ENCODE results near the gene SRP9. TPM values are rescaled to one million over a fixed set of nuclear protein-coding genes. Genes with fewer than 3 reads are reported as not detected.
"Not testable (repeated sequence)": the region's sequence is repeated elsewhere in the genome, so short reads cannot be mapped to it uniquely, and the experiment has no call there.

Gene SRP9
- total RNA-seq, 2 experiments from 2014 or later = 246 to 253 TPM

DNA sequence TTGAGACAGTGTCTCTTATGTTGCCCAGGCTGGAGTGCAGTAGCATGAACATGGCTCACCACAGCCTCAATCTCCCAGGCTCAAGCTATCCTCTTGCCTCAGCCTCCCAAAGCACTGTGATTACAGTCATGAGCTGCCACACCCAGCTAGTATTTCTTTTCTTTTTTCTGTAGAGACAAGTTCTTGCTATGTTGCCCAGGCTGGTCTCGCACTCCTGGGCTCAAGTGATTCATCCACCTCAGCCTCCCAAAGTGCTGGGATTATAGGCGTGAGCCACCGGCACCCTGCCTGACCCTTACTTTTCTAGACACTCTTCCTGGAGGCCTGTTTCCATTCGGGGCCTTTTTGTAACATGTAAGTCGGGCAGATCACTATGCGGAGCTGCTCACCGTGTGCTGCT, 30.1 kb upstream of the SRP9 start:
- POLR2A ChIA-PET = interaction anchor here (1.7 kb wide), 1 partner anchor 30 kb away, joined by 4 read pairs; the partner anchor contains the start of gene SRP9
- DNase-seq = no peak
- Mint-ChIP-seq H3K4me1 (no peaks in the 10 kb centered on the region), H3K27me3 (peaks cover 2% of the 10 kb centered on the region), H3K9me3 (no peaks in the 10 kb centered on the region), H3K4me3 (no peak overlapping the region), H3K27ac (no peak overlapping the region), H3K36me3 (ENCODE audit: low read depth) (no peaks in the 10 kb centered on the region)
- CTCF ChIA-PET = no interaction called here

DNA sequence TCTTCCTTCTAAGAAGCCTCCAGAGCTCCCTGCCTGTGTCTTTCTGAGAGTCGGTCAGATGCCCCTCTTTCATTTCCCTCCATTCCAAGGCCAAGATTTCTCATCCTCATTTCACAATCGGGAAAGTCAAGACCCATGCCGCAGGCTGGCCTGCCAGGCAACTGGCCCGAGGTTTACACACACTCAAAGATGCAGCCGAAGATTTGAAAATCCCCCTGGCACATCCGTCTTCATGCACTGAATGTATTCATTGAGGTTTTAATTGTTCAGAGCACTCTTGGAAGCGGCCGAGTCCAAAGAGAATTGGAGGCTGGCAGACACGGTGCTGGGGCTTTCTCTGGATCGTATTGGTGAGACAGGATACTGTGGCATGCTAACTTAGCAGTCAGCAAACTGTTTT, 29.1 kb upstream of the SRP9 start:
- DNase-seq = no peak
- H3K27ac Mint-ChIP-seq = no peak overlapping the region
- H3K4me3 Mint-ChIP-seq = no peak overlapping the region
- H3K9me3 Mint-ChIP-seq = no peaks in the 10 kb centered on the region
- peaks cover 2% of the 10 kb centered on the region for H3K27me3 Mint-ChIP-seq
- no peaks in the 10 kb centered on the region for H3K4me1 Mint-ChIP-seq
- no peaks in the 10 kb centered on the region for H3K36me3 Mint-ChIP-seq (ENCODE audit: low read depth)
- CTCF ChIA-PET = no interaction called here
- POLR2A ChIA-PET = no interaction called here

DNA sequence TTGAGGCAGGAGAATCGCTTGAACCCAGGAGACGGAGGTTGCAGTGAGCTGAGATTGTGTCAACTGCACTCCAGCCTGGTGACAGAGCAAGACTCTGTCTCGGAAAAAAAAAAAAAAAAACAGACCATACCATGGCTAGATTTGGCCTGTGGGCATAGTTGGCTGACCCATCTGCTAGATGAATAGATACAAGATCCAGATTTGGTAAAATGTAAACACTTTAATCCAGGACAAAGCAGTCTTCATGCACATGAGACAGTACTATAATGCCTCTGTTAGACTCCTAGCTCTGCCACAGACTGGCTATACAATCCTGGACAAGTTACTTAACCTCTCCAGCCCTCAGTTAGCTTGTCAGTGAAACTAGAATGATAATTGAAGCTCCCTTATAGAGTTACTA, 27.9 kb upstream of the SRP9 start:
- Mint-ChIP-seq H3K36me3 (ENCODE audit: low read depth) (no peaks in the 10 kb centered on the region), H3K27ac (no peak overlapping the region), H3K4me3 (no peak overlapping the region), H3K9me3 (no peaks in the 10 kb centered on the region), H3K27me3 (peaks cover 2% of the 10 kb centered on the region), H3K4me1 (no peaks in the 10 kb centered on the region)
- CTCF ChIA-PET = no interaction called here
- no peak for DNase-seq
- POLR2A ChIA-PET = no interaction called here

DNA sequence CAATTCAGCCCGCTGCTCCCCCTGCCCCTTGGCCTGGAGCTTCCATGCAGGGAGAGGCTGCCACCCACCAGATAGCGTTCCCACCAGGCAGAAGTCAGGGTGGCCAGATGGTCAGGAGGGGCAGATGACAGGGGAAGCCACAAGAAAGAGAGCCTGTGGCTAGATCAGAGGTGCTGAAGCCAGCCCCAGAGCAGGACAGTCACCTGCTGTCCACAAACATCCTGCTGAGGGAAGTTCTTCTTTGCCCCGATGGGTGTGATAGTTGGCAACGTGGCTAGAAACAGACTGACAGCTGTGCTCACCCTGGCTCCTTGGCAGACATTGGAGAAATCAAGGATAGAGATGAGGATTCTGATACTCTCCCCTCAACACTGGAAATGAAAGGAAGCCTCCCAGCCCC, 27.2 kb upstream of the SRP9 start:
- H3K27me3 Mint-ChIP-seq = peaks cover 2% of the 10 kb centered on the region
- H3K36me3 Mint-ChIP-seq (ENCODE audit: low read depth) = no peaks in the 10 kb centered on the region
- no peak overlapping the region for H3K27ac Mint-ChIP-seq
- H3K4me3 Mint-ChIP-seq = no peak overlapping the region
- ChIA-PET POLR2A (no interaction called here), CTCF (no interaction called here)
- no peak for DNase-seq
- H3K4me1 Mint-ChIP-seq = peaks cover 4% of the 10 kb centered on the region
- no peaks in the 10 kb centered on the region for H3K9me3 Mint-ChIP-seq

DNA sequence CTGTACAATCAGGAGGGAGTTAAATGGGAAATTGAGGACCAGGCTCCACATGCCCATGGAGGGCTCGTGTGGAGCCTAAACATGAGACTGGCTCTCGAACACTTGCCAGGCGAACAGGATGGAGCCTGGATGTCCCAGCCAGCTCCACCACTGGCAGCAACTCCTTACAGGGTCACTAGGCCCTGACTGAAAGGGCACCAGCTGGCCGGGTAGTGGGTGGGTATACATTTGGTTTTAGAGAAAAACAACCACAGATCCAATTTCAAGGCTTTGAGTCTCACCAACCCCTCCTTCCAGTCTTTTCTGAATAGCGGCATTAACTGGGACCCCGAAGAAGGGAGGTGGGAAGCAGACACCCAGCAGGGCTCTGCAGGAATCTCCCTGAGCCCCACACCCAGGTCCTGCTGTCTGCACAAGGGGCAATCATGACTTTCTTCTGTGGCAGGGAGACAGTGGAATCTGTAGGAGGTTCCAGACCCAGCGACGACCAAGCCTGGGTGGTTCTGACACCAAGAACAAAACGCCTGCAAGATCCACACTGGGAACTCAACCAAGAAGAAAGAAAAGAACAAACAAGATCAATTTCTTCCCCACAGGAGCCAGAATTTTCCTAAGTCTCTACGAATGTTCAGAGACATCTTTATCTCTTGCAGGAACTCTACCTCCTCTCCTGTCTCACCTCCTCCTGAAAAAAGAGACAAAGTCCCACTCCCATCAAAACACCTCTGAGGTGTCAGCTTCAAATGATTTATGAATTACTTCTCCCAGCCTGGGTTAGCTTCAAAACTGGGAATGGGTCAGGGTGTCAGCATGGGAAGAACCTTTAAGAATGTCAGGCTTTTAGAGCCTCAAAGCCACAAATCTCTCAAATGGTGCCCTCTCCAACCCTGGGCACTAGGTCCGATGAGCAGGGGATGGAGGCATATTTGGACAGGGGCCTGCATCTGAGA, 26.5 kb upstream of the SRP9 start:
- Mint-ChIP-seq H3K36me3 (ENCODE audit: low read depth) (no peaks in the 10 kb centered on the region), H3K27ac (no peak overlapping the region), H3K9me3 (no peaks in the 10 kb centered on the region), H3K4me3 (no peak overlapping the region), H3K4me1 (peaks cover 4% of the 10 kb centered on the region), H3K27me3 (peaks cover 2% of the 10 kb centered on the region)
- ChIA-PET POLR2A (no interaction called here), CTCF (no interaction called here)
- no peak for DNase-seq

DNA sequence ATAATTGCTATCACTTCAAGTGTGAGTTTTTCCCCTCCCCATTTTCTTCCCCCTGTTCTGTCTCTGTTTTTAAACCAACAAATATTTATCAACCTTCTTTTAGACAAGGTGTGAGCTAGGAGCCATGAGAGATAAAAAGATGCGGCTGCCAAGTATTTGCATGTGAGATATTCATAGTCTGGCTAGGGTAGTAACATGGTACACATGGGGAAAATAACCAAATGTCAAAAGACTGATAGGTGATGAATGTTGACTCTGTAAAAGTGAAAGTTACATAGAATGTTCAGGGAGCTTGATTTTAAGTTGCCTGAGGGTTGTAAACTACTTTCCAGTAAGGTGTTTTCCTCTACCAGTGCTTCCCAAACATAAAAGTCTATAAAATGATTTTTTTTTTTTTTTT, 25.4 kb upstream of the SRP9 start:
- Mint-ChIP-seq H3K27ac (no peak overlapping the region), H3K4me3 (no peak overlapping the region), H3K9me3 (no peaks in the 10 kb centered on the region), H3K27me3 (peaks cover 4% of the 10 kb centered on the region), H3K4me1 (peaks cover 4% of the 10 kb centered on the region), H3K36me3 (ENCODE audit: low read depth) (no peaks in the 10 kb centered on the region)
- DNase-seq = no peak
- POLR2A ChIA-PET = no interaction called here
- CTCF ChIA-PET = no interaction called here

DNA sequence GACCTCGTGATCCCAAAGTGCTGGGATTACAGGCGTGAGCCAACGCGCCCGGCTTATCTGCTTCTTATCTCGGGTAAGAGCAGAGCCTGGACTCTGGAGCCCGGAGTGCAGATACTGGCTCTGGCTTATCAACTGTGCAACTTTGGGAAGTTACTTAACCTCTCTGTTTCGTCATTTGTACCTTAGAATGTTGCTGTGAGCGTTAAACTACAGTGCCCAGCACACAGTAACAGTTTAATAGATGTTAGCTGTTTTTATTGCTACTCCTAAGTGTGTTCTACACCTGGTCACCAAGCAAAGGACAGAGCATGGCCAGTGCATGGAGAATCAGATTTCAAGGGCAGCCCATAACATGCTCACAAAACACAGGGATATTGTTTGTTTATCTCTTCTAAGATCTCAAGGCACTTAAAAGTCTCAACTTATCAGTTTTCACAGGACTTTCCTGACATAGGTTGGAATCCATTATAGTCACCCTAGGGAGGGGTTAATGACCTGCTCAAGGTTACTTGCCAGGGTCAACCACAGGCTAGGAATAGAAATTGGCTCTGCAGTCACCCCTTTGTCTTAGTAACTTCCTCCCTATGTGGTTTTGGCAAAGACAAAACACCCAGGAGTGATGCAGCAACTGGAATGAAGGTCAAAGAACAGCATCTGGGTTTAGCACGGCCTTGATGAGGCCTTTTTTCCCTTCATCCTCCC, 22.5 kb upstream of the SRP9 start:
- H3K36me3 Mint-ChIP-seq (ENCODE audit: low read depth) = no peaks in the 10 kb centered on the region
- H3K9me3 Mint-ChIP-seq = no peaks in the 10 kb centered on the region
- no peak for DNase-seq
- peaks cover 8% of the 10 kb centered on the region for H3K27me3 Mint-ChIP-seq
- ChIA-PET CTCF (interaction anchor here (0.6 kb wide), 1 partner anchor 220 kb away, joined by 3 read pairs; no protein-coding TSS in a partner anchor), POLR2A (no interaction called here)
- H3K4me3 Mint-ChIP-seq = no peak overlapping the region
- H3K27ac Mint-ChIP-seq = no peak overlapping the region
- peaks cover 4% of the 10 kb centered on the region for H3K4me1 Mint-ChIP-seq

DNA sequence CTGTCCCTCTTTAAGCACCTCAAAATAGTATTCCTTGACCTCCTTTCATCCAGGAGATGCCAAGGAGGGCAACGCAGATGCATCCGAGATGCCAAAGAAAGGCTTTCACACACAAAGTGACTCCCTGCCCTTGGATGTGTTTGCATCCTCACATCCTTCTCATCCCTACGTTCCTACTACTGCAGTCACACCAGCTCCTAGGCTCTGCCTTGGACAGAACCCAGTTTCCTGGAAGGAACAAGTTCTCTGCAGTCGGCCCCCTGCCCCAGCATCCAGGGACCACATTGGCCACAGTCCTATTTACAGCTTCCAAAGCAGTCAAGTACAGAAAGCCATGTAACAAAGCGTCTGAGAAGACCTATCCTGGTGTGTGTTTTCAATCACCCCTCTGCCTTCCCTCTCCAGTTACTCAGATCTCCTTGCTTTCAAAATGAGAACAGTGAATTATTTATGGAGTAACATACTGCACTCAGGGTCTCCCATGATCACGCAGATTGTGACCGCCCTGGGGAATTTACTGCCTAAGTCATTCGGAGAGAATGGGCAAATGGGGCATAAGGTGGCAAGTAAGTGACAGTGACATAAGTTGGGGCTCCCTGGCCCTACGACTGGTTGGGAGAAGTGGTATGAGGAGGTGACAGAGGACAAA, 21.8 kb upstream of the SRP9 start:
- no peak for DNase-seq

DNA sequence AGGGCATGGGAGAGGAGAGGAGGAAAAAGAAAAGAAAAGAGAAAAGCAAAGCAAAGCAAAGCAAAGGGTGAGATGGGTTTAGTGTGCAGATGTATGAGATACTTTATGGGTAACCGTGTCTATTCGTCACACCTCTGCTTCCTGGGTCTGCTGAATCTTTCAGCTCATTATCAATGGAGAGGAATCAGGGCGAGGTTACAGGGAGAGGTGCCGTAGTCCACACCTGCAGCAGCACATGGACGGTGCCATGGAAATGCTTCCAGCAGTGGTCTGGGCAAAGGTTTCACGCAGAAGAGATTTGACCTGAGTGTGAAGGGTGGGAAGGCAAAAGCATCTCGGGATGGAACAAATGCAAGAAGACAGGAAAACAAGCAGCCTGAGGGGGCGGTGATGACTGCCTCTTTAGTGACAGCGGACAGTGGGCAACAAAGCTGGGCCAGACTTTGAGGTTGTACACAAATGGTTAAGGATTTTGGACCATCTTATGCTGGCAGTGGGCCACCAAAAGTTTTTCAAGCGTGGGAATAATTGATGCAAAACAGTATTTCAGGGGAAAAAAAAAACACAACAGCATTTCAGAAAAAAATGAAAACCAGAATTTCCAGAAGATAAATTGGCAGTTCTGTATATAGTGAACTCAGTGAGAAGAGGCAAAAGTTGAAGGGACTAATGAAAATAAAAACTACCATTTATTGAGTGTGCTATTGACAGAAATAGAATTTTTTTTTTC, 19.5 kb upstream of the SRP9 start:
- CTCF ChIA-PET = no interaction called here
- no peaks in the 10 kb centered on the region for H3K9me3 Mint-ChIP-seq

More for the DNA sequence above, 21.8 kb upstream of the SRP9 start:
- peaks cover 4% of the 10 kb centered on the region for H3K4me1 Mint-ChIP-seq
- ChIA-PET CTCF (no interaction called here), POLR2A (no interaction called here)
- no peak overlapping the region for H3K27ac Mint-ChIP-seq
- no peak overlapping the region for H3K4me3 Mint-ChIP-seq
- no peaks in the 10 kb centered on the region for H3K36me3 Mint-ChIP-seq (ENCODE audit: low read depth)
- no peaks in the 10 kb centered on the region for H3K9me3 Mint-ChIP-seq
- peaks cover 10% of the 10 kb centered on the region for H3K27me3 Mint-ChIP-seq

DNA sequence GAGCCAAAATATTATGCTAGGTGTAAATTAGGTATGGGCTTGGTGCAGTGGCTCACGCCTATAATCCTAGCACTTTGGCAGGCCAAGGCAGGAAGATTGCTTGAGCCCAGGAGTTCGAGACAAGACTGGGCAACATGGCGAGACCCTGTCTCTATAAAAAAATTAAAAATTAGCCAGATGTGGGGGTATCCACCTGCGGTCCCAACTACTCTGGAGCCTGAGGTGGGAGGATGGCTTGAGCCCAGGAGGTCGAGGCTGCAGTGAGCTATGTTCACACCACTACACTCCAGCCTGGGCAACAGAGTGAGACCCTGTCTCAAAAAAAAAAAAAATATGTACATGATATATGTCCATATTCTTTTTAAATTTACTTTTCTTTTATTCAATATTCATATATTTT, 17.7 kb upstream of the SRP9 start:
- CTCF ChIA-PET; H3K4me1 Mint-ChIP-seq; DNase-seq; H3K36me3 Mint-ChIP-seq (ENCODE audit: low read depth); POLR2A ChIA-PET; H3K9me3 Mint-ChIP-seq; H3K4me3 Mint-ChIP-seq; H3K27ac Mint-ChIP-seq: not testable (repeated sequence)
- peaks cover 14% of the 10 kb centered on the region for H3K27me3 Mint-ChIP-seq

More for the DNA sequence above, 19.5 kb upstream of the SRP9 start:
- peaks cover 4% of the 10 kb centered on the region for H3K4me1 Mint-ChIP-seq
- H3K36me3 Mint-ChIP-seq (ENCODE audit: low read depth) = no peaks in the 10 kb centered on the region
- POLR2A ChIA-PET = no interaction called here
- no peak overlapping the region for H3K27ac Mint-ChIP-seq
- no peak for DNase-seq
- no peak overlapping the region for H3K4me3 Mint-ChIP-seq
- H3K27me3 Mint-ChIP-seq = peaks cover 14% of the 10 kb centered on the region

DNA sequence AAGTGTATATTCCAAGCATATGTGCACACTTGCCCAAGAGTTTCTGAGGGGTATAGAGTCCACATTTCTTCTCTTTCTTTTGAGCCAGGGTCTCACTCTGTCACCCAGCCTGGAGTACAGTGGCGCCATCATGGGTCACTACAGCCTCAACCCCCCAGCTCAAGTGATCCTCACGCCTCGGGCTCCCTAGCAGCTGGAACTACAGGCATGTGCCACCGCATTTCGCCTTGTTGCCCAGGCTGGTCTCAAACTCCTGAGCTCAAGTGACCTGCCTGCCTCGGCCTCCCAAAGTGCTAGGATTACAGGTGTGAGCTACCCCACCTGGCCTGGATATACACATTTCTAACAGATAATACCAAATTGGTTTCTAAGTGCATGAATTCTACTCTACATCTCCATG, 17.1 kb upstream of the SRP9 start:
- ChIA-PET POLR2A (no interaction called here), CTCF (no interaction called here)
- H3K4me1 Mint-ChIP-seq = no peaks in the 10 kb centered on the region
- H3K4me3 Mint-ChIP-seq = no peak overlapping the region
- no peaks in the 10 kb centered on the region for H3K9me3 Mint-ChIP-seq
- DNase-seq = no peak
- peaks cover 14% of the 10 kb centered on the region for H3K27me3 Mint-ChIP-seq
- no peaks in the 10 kb centered on the region for H3K36me3 Mint-ChIP-seq (ENCODE audit: low read depth)
- no peak overlapping the region for H3K27ac Mint-ChIP-seq

DNA sequence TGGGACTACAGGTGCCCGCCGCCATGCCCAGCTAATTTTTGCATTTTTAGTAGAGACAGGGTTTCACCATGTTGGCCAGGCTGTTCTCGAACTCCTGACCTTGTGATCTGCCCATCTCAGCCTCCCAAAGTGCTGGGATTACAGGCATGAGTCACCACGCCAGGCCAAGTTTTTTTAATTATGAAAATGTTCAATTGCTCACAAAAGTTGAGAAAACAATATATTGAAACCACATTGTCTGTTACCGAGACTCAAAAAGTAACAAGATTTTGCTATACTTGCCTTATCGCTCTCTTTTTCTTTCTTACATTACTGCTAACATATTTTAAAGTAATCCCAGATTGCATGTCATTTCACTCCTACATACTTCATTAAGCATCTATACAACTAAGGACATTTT, 16.2 kb upstream of the SRP9 start:
- H3K36me3 Mint-ChIP-seq (ENCODE audit: low read depth); CTCF ChIA-PET; POLR2A ChIA-PET; H3K27ac Mint-ChIP-seq; H3K9me3 Mint-ChIP-seq; H3K4me1 Mint-ChIP-seq; DNase-seq; H3K4me3 Mint-ChIP-seq: not testable (repeated sequence)
- peaks cover 14% of the 10 kb centered on the region for H3K27me3 Mint-ChIP-seq

DNA sequence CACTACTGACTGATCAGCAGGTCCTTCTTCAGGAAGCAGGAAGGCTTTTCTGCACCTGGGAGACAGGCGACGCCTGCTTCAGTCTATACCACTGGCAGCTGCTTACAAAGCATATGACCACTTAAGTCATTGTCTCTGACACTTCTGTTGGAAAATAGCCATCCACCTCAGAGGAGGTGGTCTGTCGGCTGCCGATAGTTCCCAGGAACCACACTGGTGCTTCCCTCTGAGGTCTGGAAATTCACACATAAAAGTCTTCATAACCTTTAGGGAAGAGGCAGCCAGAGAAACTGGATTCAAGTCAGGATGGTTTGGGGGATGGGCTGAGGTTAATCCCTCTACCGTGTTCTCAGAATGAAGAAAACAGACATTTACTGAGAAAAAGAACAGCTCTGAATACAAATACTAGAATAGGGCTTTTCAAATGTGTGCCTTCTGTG, 15.6 kb upstream of the SRP9 start:
- no peak overlapping the region for H3K27ac Mint-ChIP-seq
- H3K36me3 Mint-ChIP-seq (ENCODE audit: low read depth) = no peaks in the 10 kb centered on the region
- H3K27me3 Mint-ChIP-seq = peaks cover 13% of the 10 kb centered on the region
- ChIA-PET POLR2A (no interaction called here), CTCF (interaction anchor here (1.4 kb wide), 1 partner anchor 16 kb away, joined by 3 read pairs; the partner anchor contains the start of gene SRP9)
- H3K9me3 Mint-ChIP-seq = no peaks in the 10 kb centered on the region
- DNase-seq = no peak
- H3K4me3 Mint-ChIP-seq = no peak overlapping the region
- H3K4me1 Mint-ChIP-seq = no peaks in the 10 kb centered on the region
